ENCODE data around the gene UPK1A.
"Not testable (repeated sequence)": the region's sequence is repeated elsewhere in the genome, so short reads cannot be mapped to it uniquely, and the experiment has no call there.

UPK1A gene

GRCh38 chr19:35718345-35719041 lies 52.2 kb downstream of the UPK1A start:
- peak; percentile 43 for DNase-seq

- no peak for DNase-seq
Observed at GRCh38 chr19:35719402-35720162, 53.3 kb downstream of the UPK1A start.

- DNase-seq, result no peak
Observed at GRCh38 chr19:35720163-35720524, 53.8 kb downstream of the UPK1A start.

- DNase-seq, result no peak
Observed at GRCh38 chr19:35720648-35721047, 54.3 kb downstream of the UPK1A start.

DNA sequence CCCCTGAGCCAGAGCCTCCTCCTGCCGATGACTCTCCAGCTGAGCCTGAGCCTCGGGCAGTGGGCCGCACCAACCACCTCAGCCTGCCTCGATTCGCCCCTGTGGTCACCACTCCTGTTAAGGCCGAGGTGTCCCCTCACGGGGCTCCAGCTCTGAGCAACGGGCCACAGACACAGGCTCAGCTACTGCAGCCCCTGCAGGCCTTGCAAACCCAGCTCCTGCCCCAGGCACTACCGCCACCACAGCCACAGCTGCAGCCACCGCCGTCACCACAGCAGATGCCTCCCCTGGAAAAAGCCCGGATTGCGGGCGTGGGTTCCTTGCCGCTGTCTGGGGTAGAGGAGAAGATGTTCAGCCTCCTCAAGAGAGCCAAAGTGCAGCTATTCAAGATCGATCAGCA lies 55.1 kb downstream of the UPK1A start:
- DNase-seq, result no peak

GRCh38 chr19:35722461-35722860 lies 56.1 kb downstream of the UPK1A start:
- DNase-seq, result no peak

DNA sequence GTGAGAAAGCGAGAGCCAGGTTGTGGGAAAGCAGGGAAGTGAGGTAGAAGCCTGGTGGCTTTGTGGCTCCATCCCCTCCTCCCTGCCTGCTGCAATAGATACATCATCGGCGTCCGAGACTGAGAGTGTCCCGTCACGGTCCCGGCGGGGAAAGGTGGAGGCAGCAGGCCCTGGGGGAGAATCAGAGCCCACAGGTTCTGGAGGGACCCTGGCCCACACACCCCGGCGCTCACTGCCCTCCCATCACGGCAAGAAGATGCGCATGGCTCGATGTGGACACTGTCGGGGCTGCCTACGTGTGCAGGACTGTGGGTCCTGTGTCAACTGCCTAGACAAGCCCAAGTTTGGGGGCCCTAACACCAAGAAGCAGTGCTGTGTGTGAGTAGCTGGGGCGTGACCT lies 56.6 kb downstream of the UPK1A start:
- no peak for DNase-seq

- DNase-seq, result no peak
Observed at GRCh38 chr19:35723671-35724070, 57.4 kb downstream of the UPK1A start.

DNA sequence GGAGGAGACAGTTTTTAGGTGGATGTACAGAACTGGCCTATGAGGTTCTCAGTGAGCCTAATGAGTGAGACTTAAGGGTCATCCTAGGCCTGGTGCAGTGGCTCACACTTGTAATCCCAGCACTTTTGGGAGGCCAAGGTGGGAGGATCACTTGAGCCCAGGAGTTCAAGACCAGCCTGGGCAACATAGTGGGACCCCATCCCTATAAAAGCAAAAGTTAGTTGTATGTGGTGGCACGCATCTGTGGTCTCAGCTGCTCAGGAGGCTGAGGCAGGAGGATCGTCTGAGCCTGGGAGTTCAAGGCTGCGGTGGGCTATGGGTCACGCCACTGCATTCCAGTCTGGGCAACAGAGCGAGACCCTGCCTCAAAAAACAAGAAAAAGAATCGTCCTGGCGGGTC lies 57.8 kb downstream of the UPK1A start:
- not testable (repeated sequence) for DNase-seq

DNA sequence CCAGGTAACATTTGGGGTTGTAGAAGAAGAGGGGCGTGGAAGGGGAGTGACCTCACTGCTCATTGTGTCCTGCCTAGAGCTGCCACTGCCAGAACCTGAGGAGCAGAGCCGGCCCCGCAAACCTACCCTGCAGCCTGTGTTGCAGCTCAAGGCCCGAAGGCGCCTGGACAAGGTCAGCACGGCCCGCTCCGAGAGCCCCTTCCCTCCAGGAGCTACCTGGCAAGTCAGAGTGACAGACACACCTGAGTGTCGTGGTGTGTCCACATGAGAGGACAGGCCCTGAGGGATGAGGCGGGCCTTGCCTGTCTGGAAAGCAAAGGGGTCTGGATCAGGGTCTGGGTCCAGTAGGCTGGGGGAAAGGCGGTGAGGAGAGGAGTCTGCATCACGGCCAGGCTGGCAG lies 58.2 kb downstream of the UPK1A start:
- no peak for DNase-seq

GRCh38 chr19:35725216-35725861 lies 59.0 kb downstream of the UPK1A start:
- no peak for DNase-seq

- DNase-seq, result no peak
Observed at GRCh38 chr19:35727053-35727955, 61.0 kb downstream of the UPK1A start.
